GM06990 (cell line): ENCODE results near the gene BRMS1L.

ENCODE experiments used
- DNase-seq: peaks from one replicate; pipeline ENCODE4 v3.0.0-alpha.2; 2011; ENCODE audit not compliant: insufficient read length; ENCODE audit errors: extremely low read depth
- H3K27me3 ChIP-seq: replicated peaks from 2 replicates; pipeline ENCODE4 v1.6.0; 2011; ENCODE audit warnings: low read length; ENCODE audit not compliant: control insufficient read depth, insufficient read depth
- H3K36me3 ChIP-seq: 2 replicates; pipeline ENCODE4 v1.5.1; 2011; ENCODE audit warnings: low read length; ENCODE audit not compliant: control insufficient read depth, insufficient read depth
- H3K4me3 ChIP-seq: replicated peaks from 2 replicates; pipeline ENCODE4 v1.5.1; 2011; ENCODE audit warnings: low read depth, mild to moderate bottlenecking, control low read depth, low read length
- CTCF ChIP-seq: IDR thresholded peaks from 2 replicates; pipeline ENCODE4 v1.5.1; 2011; ENCODE audit warnings: low read length, control low read depth, mild to moderate bottlenecking, inconsistent platforms; ENCODE audit not compliant: insufficient read depth, poor library complexity, severe bottlenecking

BRMS1L gene

GRCh38 chr14:35879654-35880249 is 53.6 kb downstream of the BRMS1L start:
- Histone ChIP-seq H3K4me3 (no peak overlapping the region), H3K27me3 (no peaks in the 10 kb centered on the region), H3K36me3 (no peaks in the 10 kb centered on the region)
- peak; percentile 55 for TF ChIP-seq CTCF
- DNase-seq, result no peak

GRCh38 chr14:35881280-35881679 is 55.1 kb downstream of the BRMS1L start:
- no peaks in the 10 kb centered on the region for H3K36me3 ChIP-seq
- H3K27me3 ChIP-seq, result no peaks in the 10 kb centered on the region

GRCh38 chr14:35883677-35884293 is 57.6 kb downstream of the BRMS1L start:
- Histone ChIP-seq H3K36me3 (no peaks in the 10 kb centered on the region), H3K27me3 (no peaks in the 10 kb centered on the region), H3K4me3 (no peak overlapping the region)
- DNase-seq, result no peak
- TF ChIP-seq CTCF, result peak; percentile 72

More at GRCh38 chr14:35881280-35881679, 55.1 kb downstream of the BRMS1L start:
- TF ChIP-seq CTCF, result no peak
- no peak overlapping the region for H3K4me3 ChIP-seq
- no peak for DNase-seq

- Histone ChIP-seq H3K4me3 (no peak overlapping the region), H3K27me3 (no peaks in the 10 kb centered on the region), H3K36me3 (no peaks in the 10 kb centered on the region)
- TF ChIP-seq CTCF, result no peak
- no peak for DNase-seq
These were observed 64.2 kb downstream of the BRMS1L start for GRCh38 chr14:35890308-35890707.

GRCh38 chr14:35895256-35895655 is 69.1 kb downstream of the BRMS1L start:
- no peak for TF ChIP-seq CTCF
- DNase-seq, result no peak
- Histone ChIP-seq H3K27me3 (no peaks in the 10 kb centered on the region), H3K36me3 (no peaks in the 10 kb centered on the region), H3K4me3 (no peak overlapping the region)
